Smooth muscle cell (in vitro differentiated cells): ENCODE data around the gene SACS. TPM values are rescaled to one million over a fixed set of nuclear protein-coding genes. Genes with fewer than 3 reads are reported as not detected.

Source experiments
- DNase-seq: peaks from one replicate; lab custom pipeline; 2025; ENCODE audit not compliant: unreplicated experiment; lab: John Stamatoyannopoulos, UW
- H2AFZ ChIP-seq: fragments of 200-600 bp; sonication (generic); 2 replicates; pipeline ENCODE4 v1.6.0; 2016; ENCODE audit warnings: antibody characterized with exemption, low read depth, mild to moderate bottlenecking
- H3F3A ChIP-seq: fragments of 200-600 bp; sonication (generic); 2 replicates; pipeline ENCODE4 v1.6.0; 2017; ENCODE audit warnings: antibody characterized with exemption, low read depth
- H3K27ac ChIP-seq: fragments of 200-600 bp; sonication (generic); 2 replicates; pipeline ENCODE4 v1.5.1; 2016; ENCODE audit warnings: low read depth, mild to moderate bottlenecking
- H3K27me3 ChIP-seq: fragments of 200-600 bp; sonication (generic); 2 replicates; pipeline ENCODE4 v1.6.1; 2016; ENCODE audit warnings: low read depth, mild to moderate bottlenecking
- H3K36me3 ChIP-seq: fragments of 200-600 bp; sonication (generic); 2 replicates; pipeline ENCODE4 v1.5.1; 2016; ENCODE audit warnings: low read depth
- H3K4me1 ChIP-seq: fragments of 200-600 bp; sonication (generic); 2 replicates; pipeline ENCODE4 v1.5.1; 2016; ENCODE audit warnings: low read depth
- H3K4me2 ChIP-seq: fragments of 200-600 bp; sonication (generic); 2 replicates; pipeline ENCODE4 v1.6.0; 2016; ENCODE audit warnings: mild to moderate bottlenecking
- H3K4me3 ChIP-seq: fragments of 200-600 bp; sonication (generic); 2 replicates; pipeline ENCODE4 v1.5.1; 2016; ENCODE audit warnings: mild to moderate bottlenecking
- H3K79me2 ChIP-seq: fragments of 200-600 bp; sonication (generic); 2 replicates; pipeline ENCODE4 v1.6.0; 2016; ENCODE audit warnings: low read depth, mild to moderate bottlenecking
- H3K9ac ChIP-seq: fragments of 200-600 bp; sonication (generic); 2 replicates; pipeline ENCODE4 v1.6.0; 2016; ENCODE audit warnings: low read depth
- H3K9me3 ChIP-seq: fragments of 200-600 bp; sonication (generic); replicated peaks from 2 replicates; pipeline ENCODE4 v1.5.1; 2016; ENCODE audit warnings: low read depth
- H4K20me1 ChIP-seq: fragments of 200-600 bp; sonication (generic); 2 replicates; pipeline ENCODE4 v1.6.0; 2016; ENCODE audit warnings: low read depth
- WGBS: methylation state at CpG from one replicate; pipeline ENCODE4 v1.1.7; 2016; ENCODE audit warnings: low lambda C conversion rate; 5-methylcytosine and 5-hydroxymethylcytosine counted together
- polyA plus RNA-seq: library from polyadenylated mRNA; unstranded; fragments of >200 nt; fragmentation: Nextera tagmentation; extraction: Ambion mirVana; gene quantifications from 2 replicates; pipeline ENCODE4 v1.2.1, GENCODE V29; 2016
- total RNA-seq: library from RNA; depleted of rRNA; stranded (reverse); fragments of >200 nt; gene quantifications from 2 replicates; pipeline ENCODE4 v1.2.3, GENCODE V29; 2014
- TF ChIP-seq, protein P1 (sequence below): fragments of 200-600 bp; sonication (generic); IDR thresholded peaks from 2 replicates; pipeline ENCODE4 v1.5.1; 2017; ENCODE audit warnings: borderline replicate concordance, mild to moderate bottlenecking, antibody characterized with exemption; ENCODE audit not compliant: insufficient read depth, poor library complexity, severe bottlenecking

SACS gene
- total and polyA plus RNA-seq, 2 experiments from 2014 or later: 4.4 to 40.9 TPM

DNA sequence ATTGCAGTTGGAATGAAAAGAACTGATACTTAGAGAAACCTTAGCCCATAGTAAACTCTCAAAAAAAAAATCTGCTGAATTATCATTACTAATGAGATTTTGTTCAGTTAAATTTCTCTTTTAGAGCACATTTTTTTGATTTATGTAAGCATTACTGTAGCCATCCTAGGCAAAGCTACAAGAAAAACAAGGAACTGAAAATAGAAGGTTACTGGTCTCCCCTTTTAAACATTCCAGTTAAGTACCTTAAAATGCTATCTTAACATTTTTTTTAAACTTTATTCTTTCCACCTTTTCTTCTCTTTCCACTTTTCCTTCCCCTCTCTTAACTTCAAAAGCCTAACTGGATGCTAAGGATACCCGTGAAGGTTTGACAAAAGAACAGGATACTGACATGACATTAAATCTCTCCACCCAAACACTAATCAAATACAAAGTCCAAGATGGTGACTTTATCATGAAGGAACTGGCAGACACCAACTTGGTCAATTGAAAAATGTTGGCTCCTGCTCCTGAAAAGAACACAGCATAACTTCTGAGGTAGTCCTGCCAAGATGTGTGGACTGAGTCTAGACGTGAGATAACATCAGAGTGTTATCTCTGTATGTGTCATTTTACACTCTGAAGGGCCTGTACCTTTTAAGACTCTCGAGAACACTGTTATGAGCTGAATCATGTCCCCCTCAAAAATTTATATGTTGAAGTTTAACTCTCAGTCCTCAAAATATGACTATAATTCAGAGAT, 29.5 kb upstream of the SACS start:
- Histone ChIP-seq H3K4me3 (no peak overlapping the region), H3K9me3 (no peaks in the 10 kb centered on the region), H3K4me1 (peaks cover 4% of the 10 kb centered on the region), H3K36me3 (no peaks in the 10 kb centered on the region), H3K27ac (peak overlapping the region; percentile 33), H2AFZ (no peak overlapping the region), H3F3A (no peaks in the 10 kb centered on the region), H4K20me1 (no peaks in the 10 kb centered on the region), H3K27me3 (no peaks in the 10 kb centered on the region), H3K79me2 (no peaks in the 10 kb centered on the region), H3K9ac (no peak overlapping the region), H3K4me2 (no peak overlapping the region)
- TF ChIP-seq, protein P1, sequence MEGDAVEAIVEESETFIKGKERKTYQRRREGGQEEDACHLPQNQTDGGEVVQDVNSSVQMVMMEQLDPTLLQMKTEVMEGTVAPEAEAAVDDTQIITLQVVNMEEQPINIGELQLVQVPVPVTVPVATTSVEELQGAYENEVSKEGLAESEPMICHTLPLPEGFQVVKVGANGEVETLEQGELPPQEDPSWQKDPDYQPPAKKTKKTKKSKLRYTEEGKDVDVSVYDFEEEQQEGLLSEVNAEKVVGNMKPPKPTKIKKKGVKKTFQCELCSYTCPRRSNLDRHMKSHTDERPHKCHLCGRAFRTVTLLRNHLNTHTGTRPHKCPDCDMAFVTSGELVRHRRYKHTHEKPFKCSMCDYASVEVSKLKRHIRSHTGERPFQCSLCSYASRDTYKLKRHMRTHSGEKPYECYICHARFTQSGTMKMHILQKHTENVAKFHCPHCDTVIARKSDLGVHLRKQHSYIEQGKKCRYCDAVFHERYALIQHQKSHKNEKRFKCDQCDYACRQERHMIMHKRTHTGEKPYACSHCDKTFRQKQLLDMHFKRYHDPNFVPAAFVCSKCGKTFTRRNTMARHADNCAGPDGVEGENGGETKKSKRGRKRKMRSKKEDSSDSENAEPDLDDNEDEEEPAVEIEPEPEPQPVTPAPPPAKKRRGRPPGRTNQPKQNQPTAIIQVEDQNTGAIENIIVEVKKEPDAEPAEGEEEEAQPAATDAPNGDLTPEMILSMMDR: no peak
- no peak for DNase-seq
- 42% methylated on average over 3 of the region's 3 CpGs for WGBS

DNA sequence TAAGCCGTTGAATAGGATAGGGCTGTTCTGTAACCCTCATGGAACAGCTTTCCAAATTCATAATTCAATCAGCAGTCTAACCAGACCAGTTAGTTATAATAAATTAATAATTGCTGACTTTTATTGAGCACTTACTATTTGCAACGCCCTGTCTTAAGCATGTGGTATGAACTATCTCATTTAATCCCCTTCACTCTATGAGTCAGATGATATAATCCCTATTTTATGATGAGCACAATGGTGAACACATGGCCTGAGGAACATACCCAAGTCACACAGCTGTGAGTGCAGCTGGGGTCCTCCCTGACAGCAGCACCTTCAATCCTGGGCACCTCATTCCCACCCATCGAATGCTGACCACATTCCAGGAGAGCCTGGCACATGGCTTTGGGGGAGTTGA, 28.0 kb upstream of the SACS start:
- WGBS: 89% methylated on average over 3 of the region's 3 CpGs
- no peak for DNase-seq
- H3K9me3 ChIP-seq: no peaks in the 10 kb centered on the region

DNA sequence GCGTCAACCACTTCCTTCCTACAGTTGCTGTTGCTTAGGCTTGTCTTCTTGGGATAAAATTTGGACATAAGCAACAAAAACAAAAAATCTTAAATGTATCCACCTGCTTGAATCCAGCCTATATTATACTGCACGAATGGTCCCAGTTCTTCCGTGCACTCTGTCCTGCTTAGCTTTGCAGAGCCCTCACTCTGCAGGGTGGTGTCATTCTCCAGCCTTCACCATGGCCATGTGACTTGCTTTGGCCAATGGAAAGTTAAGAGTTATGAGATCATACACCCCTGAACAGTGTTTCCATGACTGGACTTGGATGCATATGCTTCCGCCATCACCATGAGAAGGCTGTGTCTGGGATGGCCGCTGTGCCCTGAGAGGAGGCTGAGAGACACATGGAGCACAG, 27.4 kb upstream of the SACS start:
- Histone ChIP-seq H2AFZ (no peak overlapping the region), H3F3A (no peaks in the 10 kb centered on the region), H3K79me2 (no peaks in the 10 kb centered on the region), H3K27me3 (no peaks in the 10 kb centered on the region), H3K4me1 (no peaks in the 10 kb centered on the region), H3K9ac (no peak overlapping the region), H3K9me3 (no peaks in the 10 kb centered on the region), H3K27ac (no peak overlapping the region), H4K20me1 (no peaks in the 10 kb centered on the region), H3K36me3 (no peaks in the 10 kb centered on the region), H3K4me3 (no peak overlapping the region), H3K4me2 (no peak overlapping the region)
- TF ChIP-seq, protein P1: no peak
- 96% methylated on average over 5 of the region's 5 CpGs for WGBS
- DNase-seq: no peak

More for the DNA sequence above, 28.0 kb upstream of the SACS start:
- Histone ChIP-seq H3K4me2 (no peak overlapping the region), H3K27ac (no peak overlapping the region), H3K27me3 (no peaks in the 10 kb centered on the region), H3K4me1 (no peaks in the 10 kb centered on the region), H3K4me3 (no peak overlapping the region), H3K9ac (no peak overlapping the region), H3K79me2 (no peaks in the 10 kb centered on the region), H2AFZ (no peak overlapping the region), H4K20me1 (no peaks in the 10 kb centered on the region), H3F3A (no peaks in the 10 kb centered on the region), H3K36me3 (no peaks in the 10 kb centered on the region)
- TF ChIP-seq, protein P1: no peak

DNA sequence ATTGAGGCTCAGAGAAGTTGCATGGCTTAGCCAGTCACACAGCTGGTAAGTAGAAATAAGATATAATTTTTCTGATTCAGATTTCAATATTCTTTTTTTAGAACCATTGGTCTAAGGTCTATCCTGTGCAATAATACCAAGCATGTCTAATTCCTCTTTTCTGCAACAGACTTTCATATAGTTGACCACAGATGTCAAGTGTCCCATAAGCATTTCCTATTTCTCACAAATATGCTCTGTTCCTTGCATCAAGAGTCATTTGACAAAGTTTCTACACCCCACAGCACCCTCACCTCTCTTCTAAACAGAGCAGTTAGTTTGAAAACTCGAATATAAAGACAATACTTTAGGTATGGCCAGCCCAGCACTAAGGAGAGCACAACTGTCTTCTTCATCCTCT, 26.8 kb upstream of the SACS start:
- Histone ChIP-seq H3K4me3 (no peak overlapping the region), H2AFZ (no peak overlapping the region), H3F3A (no peaks in the 10 kb centered on the region), H3K27ac (no peak overlapping the region), H3K4me1 (no peaks in the 10 kb centered on the region), H3K9ac (no peak overlapping the region), H3K9me3 (no peaks in the 10 kb centered on the region), H3K36me3 (no peaks in the 10 kb centered on the region), H3K79me2 (no peaks in the 10 kb centered on the region), H3K4me2 (no peak overlapping the region), H4K20me1 (no peaks in the 10 kb centered on the region), H3K27me3 (no peaks in the 10 kb centered on the region)
- no peak for DNase-seq
- WGBS: 82% methylated on average over 1 of the region's 1 CpG
- TF ChIP-seq, protein P1: no peak
